Dendritic cell treated with granulocyte-macrophage colony-stimulating factor and Interleukin-4, amounts not matched to agents 40 ng/mL and 50 ng/mL, for 4 days (primary cell): ENCODE measurements around the gene DAP.

ENCODE experiments used
- H3K27ac Mint-ChIP-seq: one replicate; pipeline ENCODE4 v1.8.0; 2022; ENCODE audit warnings: mild to moderate bottlenecking, mixed read lengths
- H3K27me3 Mint-ChIP-seq: one replicate; pipeline ENCODE4 v1.8.0; 2022; ENCODE audit warnings: mild to moderate bottlenecking, mixed read lengths
- H3K36me3 Mint-ChIP-seq: one replicate; pipeline ENCODE4 v1.8.0; 2022; ENCODE audit warnings: low read depth, mixed read lengths
- H3K4me1 Mint-ChIP-seq: one replicate; pipeline ENCODE4 v1.8.0; 2022; ENCODE audit warnings: low read depth, mixed read lengths
- H3K4me3 Mint-ChIP-seq: one replicate; pipeline ENCODE4 v1.8.0; 2022; ENCODE audit warnings: mild to moderate bottlenecking, moderate library complexity, mixed read lengths
- H3K9me3 Mint-ChIP-seq: one replicate; pipeline ENCODE4 v1.8.0; 2022; ENCODE audit warnings: mixed read lengths
- intact Hi-C: fragments of 100-400 bp; cut with micrococcal nuclease; formaldehyde crosslinking; loops from one replicate; pipeline ENCODE4 v1.15.0; 2022

Gene DAP

GRCh38 chr5:10707198-10708142 is 53.6 kb downstream of the DAP start:
- H3K36me3 Mint-ChIP-seq: peaks cover 89% of the 10 kb centered on the region
- intact Hi-C loops: no loop called here
- peaks cover 63% of the 10 kb centered on the region for H3K4me1 Mint-ChIP-seq
- H3K9me3 Mint-ChIP-seq: no peaks in the 10 kb centered on the region
- H3K4me3 Mint-ChIP-seq: no peak overlapping the region
- H3K27me3 Mint-ChIP-seq: no peaks in the 10 kb centered on the region
- no peak overlapping the region for H3K27ac Mint-ChIP-seq

- intact Hi-C loops: no loop called here
- Mint-ChIP-seq H3K27ac (no peak overlapping the region), H3K4me1 (peaks cover 63% of the 10 kb centered on the region), H3K9me3 (no peaks in the 10 kb centered on the region), H3K27me3 (no peaks in the 10 kb centered on the region), H3K4me3 (no peak overlapping the region), H3K36me3 (peaks cover 84% of the 10 kb centered on the region)
These were observed 54.7 kb downstream of the DAP start for GRCh38 chr5:10706326-10706725.

GRCh38 chr5:10705747-10706146 is 55.3 kb downstream of the DAP start:
- intact Hi-C loops: no loop called here
- Mint-ChIP-seq H3K27me3 (no peaks in the 10 kb centered on the region), H3K27ac (no peak overlapping the region), H3K4me1 (peaks cover 61% of the 10 kb centered on the region), H3K36me3 (peaks cover 78% of the 10 kb centered on the region), H3K4me3 (no peak overlapping the region), H3K9me3 (no peaks in the 10 kb centered on the region)

- Mint-ChIP-seq H3K4me1 (peaks cover 56% of the 10 kb centered on the region), H3K27ac (no peak overlapping the region), H3K4me3 (no peak overlapping the region), H3K27me3 (no peaks in the 10 kb centered on the region), H3K9me3 (no peaks in the 10 kb centered on the region), H3K36me3 (peaks cover 77% of the 10 kb centered on the region)
- intact Hi-C loops: loop anchor here (5.0 kb wide), 1 partner anchor 152 kb away; no protein-coding TSS in a partner anchor
These were observed 55.9 kb downstream of the DAP start for GRCh38 chr5:10704949-10705621.

DNA sequence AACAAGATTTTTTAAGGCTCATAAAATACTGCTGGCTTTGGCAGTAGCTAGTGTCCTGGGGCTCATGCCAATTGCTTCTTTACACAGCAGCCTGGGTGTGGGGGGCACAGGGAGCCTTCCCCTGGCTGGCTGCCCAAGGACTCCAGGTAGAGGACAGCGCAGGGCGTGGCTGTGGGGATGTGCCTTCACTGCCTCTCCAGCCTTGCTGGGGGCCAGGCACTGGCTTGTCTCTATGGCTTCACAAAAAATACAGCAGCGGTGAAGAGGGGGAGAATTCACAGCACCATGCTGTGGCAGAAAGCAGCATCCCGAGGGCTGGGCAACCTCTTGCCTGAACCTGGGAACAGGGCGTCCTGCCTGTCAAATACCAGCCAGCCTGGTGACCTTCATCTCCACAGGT is 57.4 kb downstream of the DAP start:
- H3K9me3 Mint-ChIP-seq: no peaks in the 10 kb centered on the region

GRCh38 chr5:10702911-10703491 is 58.0 kb downstream of the DAP start:
- peaks cover 80% of the 10 kb centered on the region for H3K36me3 Mint-ChIP-seq
- H3K27ac Mint-ChIP-seq: no peak overlapping the region
- no peak overlapping the region for H3K4me3 Mint-ChIP-seq
- no peaks in the 10 kb centered on the region for H3K9me3 Mint-ChIP-seq
- no peaks in the 10 kb centered on the region for H3K27me3 Mint-ChIP-seq
- peaks cover 55% of the 10 kb centered on the region for H3K4me1 Mint-ChIP-seq
- intact Hi-C loops: loop anchor here (5.0 kb wide), 1 partner anchor 154 kb away; no protein-coding TSS in a partner anchor

More for the DNA sequence above, 57.4 kb downstream of the DAP start:
- Mint-ChIP-seq H3K27me3 (no peaks in the 10 kb centered on the region), H3K36me3 (peaks cover 80% of the 10 kb centered on the region), H3K27ac (no peak overlapping the region), H3K4me1 (peaks cover 60% of the 10 kb centered on the region), H3K4me3 (no peak overlapping the region)
- intact Hi-C loops: loop anchor here (5.0 kb wide), 1 partner anchor 154 kb away; no protein-coding TSS in a partner anchor

DNA sequence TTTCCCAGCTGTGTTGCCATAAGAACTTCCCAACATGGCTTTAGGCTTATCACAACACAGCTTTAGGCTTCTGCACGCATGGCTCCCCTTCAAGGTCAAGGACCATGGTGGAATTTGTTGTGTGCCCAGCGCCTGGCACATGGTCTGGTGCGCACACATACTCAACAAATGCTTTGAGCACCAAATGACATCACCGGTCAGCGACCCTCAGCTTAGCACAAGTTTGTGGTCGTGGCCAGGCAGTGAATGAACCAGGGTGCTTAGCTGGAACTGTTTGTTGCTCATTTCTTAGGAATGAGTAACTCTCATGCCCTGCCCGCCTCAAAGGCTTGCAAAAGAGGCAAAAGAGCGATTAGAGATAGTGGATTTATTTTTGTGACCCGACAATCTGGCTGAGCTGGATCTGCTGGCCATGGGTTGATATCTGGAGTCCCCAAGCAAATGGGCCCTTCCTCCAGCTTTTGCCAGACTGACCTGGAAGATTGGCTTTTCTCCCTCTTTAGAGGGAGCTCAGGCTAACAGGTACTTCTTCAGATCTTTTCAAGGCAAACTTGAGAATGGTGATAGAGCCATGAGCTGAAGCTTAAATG is 58.9 kb downstream of the DAP start:
- Mint-ChIP-seq H3K27me3 (no peaks in the 10 kb centered on the region), H3K4me3 (no peak overlapping the region), H3K9me3 (no peaks in the 10 kb centered on the region), H3K36me3 (peaks cover 80% of the 10 kb centered on the region), H3K27ac (no peak overlapping the region), H3K4me1 (peaks cover 54% of the 10 kb centered on the region)
- intact Hi-C loops: loop anchor here (5.0 kb wide), 1 partner anchor 155 kb away; no protein-coding TSS in a partner anchor

- Mint-ChIP-seq H3K27me3 (no peaks in the 10 kb centered on the region), H3K27ac (no peak overlapping the region), H3K9me3 (no peaks in the 10 kb centered on the region), H3K4me3 (no peak overlapping the region), H3K36me3 (peaks cover 76% of the 10 kb centered on the region), H3K4me1 (peaks cover 54% of the 10 kb centered on the region)
- intact Hi-C loops: loop anchor here (1.0 to 5.0 kb wide), 2 partner anchors 59 to 156 kb away; no protein-coding TSS in a partner anchor
These were observed 59.4 kb downstream of the DAP start for GRCh38 chr5:10701567-10702039.

GRCh38 chr5:10700516-10700915 is 60.5 kb downstream of the DAP start:
- no peaks in the 10 kb centered on the region for H3K27me3 Mint-ChIP-seq
- intact Hi-C loops: loop anchor here (5.0 kb wide), 1 partner anchor 157 kb away; no protein-coding TSS in a partner anchor
- no peak overlapping the region for H3K4me3 Mint-ChIP-seq
- H3K4me1 Mint-ChIP-seq: peaks cover 60% of the 10 kb centered on the region
- no peak overlapping the region for H3K27ac Mint-ChIP-seq
- no peaks in the 10 kb centered on the region for H3K9me3 Mint-ChIP-seq
- H3K36me3 Mint-ChIP-seq: peaks cover 75% of the 10 kb centered on the region

- intact Hi-C loops: loop anchor here (5.0 to 10.0 kb wide), 3 partner anchors 157 to 795 kb away; no protein-coding TSS in a partner anchor
- Mint-ChIP-seq H3K4me1 (peaks cover 60% of the 10 kb centered on the region), H3K36me3 (peaks cover 75% of the 10 kb centered on the region), H3K4me3 (no peak overlapping the region), H3K27me3 (no peaks in the 10 kb centered on the region), H3K9me3 (no peaks in the 10 kb centered on the region), H3K27ac (no peak overlapping the region)
These were observed 61.0 kb downstream of the DAP start for GRCh38 chr5:10699987-10700386.

DNA sequence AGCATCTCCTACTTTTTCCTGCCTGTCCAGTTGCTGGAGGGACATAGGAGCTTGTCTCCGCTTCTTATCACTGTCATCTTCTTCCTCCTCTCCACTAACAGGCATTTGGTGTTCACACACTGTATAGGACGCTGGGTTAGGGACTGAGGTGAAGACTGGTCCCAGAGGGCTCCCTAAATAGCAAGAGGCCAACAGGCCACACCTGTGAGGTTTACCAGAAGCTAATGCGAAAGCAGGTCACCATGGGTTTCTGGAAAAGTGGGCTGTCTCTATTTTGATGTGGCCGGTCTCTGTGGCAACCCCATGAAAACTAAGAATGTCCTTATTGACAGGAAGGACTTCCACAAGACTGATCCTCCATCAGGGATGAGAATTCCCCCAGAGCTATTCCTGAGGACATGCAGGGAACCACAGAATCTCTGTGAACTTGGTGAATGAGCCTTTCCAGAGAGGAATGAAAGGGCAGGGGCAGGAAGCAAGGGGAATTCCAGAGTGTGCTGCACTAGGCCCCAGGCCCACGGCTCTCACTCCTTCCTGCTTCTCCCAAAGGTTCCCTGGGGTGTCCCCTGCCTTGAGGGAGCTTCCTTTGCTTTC is 61.7 kb downstream of the DAP start:
- intact Hi-C loops: loop anchor here (10.0 kb wide), 2 partner anchors 265 to 795 kb away; no protein-coding TSS in a partner anchor
- peaks cover 76% of the 10 kb centered on the region for H3K36me3 Mint-ChIP-seq
- peaks cover 54% of the 10 kb centered on the region for H3K4me1 Mint-ChIP-seq
- H3K27me3 Mint-ChIP-seq: no peaks in the 10 kb centered on the region
- H3K4me3 Mint-ChIP-seq: no peak overlapping the region
- H3K9me3 Mint-ChIP-seq: no peaks in the 10 kb centered on the region
- H3K27ac Mint-ChIP-seq: no peak overlapping the region

GRCh38 chr5:10695759-10696543 is 65.1 kb downstream of the DAP start:
- intact Hi-C loops: loop anchor here (2.0 to 10.0 kb wide), 3 partner anchors 269 to 799 kb away; no protein-coding TSS in a partner anchor
- peaks cover 32% of the 10 kb centered on the region for H3K4me1 Mint-ChIP-seq
- no peak overlapping the region for H3K27ac Mint-ChIP-seq
- H3K36me3 Mint-ChIP-seq: peaks cover 75% of the 10 kb centered on the region
- no peaks in the 10 kb centered on the region for H3K9me3 Mint-ChIP-seq
- H3K27me3 Mint-ChIP-seq: no peaks in the 10 kb centered on the region
- no peak overlapping the region for H3K4me3 Mint-ChIP-seq
